ENCODE measurements around the gene SLC41A1. TPM values are rescaled to one million over a fixed set of nuclear protein-coding genes. Genes with fewer than 3 reads are reported as not detected.
"Not testable (repeated sequence)": the region's sequence is repeated elsewhere in the genome, so short reads cannot be mapped to it uniquely, and the experiment has no call there.

SLC41A1 gene
- total RNA-seq (2014; rRNA removed; shearing (Covaris generic)): 20.0 and 24.4 TPM in 2 replicates

DNA sequence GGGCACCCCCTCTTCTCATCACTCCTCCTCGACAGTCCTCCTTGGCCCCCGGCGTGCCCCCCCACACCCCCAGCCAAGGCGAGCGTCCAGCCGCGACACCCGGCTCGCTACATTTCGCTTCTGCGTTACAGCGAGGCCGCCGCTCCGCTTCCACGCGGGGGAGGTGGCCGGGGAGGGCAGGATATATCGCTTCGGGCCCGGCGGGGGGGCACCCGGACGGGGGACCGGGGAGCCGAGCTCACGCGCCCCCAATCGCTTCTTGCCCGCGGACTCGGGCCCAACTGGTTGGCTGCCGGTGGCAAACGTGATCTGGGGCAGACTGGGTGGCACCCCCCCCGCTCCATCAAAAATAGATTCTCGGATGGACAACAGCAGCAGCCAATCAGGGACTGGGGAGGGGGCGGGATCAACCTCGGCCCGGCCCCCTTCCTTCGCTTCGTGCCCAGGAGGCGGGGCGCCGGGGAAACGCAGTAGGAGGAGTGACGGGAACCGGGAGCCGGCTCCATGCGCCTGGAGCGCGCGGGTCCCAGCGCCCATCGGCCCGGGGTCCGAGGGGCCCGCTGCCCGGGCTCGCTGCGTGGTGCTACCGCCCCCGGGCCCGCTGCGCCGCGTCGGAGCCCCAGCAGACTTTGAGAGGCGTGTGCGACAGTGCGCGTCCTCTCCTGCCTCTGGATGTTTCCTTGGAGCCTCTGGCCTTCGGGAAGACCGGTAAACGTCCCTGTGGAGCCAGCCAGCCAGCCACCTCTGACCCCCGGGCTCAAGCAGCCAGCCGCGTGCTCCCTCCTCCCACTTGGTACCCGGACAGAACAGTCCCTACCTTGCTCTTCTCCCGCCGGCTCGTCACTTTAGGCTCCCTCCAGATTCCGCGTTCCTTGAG lies at the start of gene SLC41A1:
TSS of gene SLC41A1 (minus strand) at position 321 of the 877 bp plus-strand sequence. CDS start 2,757 bp downstream, outside the sequence.
- DNase-seq (ENCODE audit: low read depth): peak; percentile 88

DNA sequence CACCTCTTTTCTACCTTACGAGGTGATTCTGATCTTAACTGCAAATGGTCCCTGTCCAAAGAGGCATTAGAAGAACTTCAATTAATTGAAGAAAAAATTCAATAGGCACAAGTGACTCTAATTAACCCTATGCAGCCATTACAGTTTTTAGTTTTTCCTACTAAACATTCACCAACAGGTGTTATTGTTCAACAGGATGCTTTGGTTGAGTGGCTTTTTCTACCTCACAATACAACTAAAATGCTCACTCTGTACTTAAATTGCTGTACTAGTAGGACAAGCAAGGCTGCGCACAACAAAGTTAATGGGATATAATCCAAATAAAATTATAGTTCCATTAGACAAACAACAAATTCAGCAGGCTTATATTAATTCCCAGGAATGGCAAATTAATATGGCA lies 48.5 kb upstream of the SLC41A1 start:
- DNase-seq (ENCODE audit: low read depth): no peak

DNA sequence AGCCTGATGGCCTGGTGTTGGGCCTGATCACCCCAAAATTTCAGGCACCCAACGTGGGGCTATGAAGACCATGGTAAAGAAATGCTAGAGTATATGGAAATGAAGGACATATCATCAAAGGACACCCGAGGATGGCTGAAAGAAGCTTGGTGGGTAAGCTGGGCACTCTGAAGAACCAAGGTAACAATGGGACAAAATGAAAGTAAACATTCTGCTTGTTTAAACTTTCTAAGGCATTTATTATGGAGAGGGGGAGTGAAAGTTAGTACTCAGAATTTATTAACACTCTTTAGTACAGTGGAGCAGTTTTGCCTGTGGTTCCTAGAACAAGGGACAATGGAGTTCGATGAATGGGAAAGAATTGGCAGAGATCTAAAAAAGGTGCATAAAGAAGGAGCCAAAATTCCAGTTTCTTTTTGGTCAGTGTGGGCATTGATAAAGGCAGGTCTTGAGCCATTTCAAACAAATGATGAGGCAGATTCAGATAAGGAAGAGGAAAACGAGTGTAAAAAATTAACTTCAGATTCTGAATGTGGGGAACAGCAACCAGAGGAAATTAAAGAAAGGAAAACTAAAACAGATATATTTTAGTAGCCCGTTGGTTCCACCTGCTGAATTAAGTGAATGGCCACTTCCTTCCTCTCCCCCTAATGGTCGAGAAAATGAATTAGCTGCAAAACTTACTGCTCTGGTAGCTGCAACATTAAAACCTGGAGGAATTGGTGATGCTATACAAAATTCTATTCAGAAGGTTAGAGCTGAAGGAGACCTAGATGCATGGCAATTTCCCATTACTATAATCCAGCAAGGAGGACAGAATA lies 45.4 kb upstream of the SLC41A1 start:
- DNase-seq (ENCODE audit: low read depth): no peak

DNA sequence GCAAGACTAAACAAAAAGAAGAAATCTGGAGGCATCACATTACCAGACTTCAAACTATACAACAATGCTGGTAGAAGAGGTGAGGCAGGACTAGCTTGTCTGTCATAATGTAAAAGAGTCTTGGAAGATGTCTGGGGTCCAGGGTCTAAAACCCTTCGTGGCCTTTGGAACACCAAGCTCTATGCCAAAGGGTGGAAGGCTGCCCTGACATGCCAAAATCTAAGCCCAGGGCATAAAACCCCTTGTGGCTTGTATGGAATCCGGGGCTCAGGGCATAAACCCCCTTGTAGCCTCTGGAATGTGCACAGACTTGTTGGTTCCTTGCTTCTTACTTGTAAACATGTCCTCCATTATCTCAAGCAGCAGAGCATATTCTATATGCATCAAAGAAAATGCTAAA lies 44.5 kb upstream of the SLC41A1 start:
- not testable (repeated sequence) for DNase-seq (ENCODE audit: low read depth)

DNA sequence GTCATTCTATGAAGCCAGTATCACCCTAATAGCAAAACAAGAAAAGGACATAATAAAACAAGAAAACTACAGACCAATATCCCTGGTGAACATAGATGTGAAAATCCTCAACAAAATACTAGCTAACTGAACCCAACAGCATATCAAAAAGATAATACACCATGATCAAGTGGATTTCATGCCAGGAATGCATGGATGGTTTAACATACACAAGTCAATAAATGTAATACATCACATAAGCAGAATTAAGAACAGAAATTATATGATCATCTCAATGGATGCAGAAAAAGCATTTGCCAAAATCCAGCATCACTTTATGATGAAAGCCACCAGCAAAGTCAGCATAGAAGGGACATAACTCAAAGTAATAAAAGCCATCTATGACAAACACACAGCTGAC lies 43.4 kb upstream of the SLC41A1 start:
- no peak for DNase-seq (ENCODE audit: low read depth)

DNA sequence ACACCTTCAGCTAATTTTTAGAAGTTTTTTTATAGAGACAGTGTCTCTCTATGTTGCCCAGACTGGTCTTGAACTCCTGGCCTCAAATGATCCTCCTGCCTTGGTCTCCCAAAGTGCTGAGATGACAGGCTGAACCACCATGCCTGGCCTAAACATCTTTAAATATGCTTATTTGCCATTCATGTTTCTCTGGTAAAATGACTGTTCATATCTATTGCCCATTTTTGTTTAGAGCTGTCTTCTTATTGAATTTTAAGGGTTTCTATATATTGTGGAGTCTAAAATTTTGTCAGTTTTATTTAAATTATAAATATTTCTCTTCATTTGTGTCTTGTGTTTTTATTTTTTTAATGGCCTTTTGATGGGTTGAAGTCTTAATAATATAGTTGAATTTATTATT lies 40.0 kb upstream of the SLC41A1 start:
- DNase-seq (ENCODE audit: low read depth): no peak

DNA sequence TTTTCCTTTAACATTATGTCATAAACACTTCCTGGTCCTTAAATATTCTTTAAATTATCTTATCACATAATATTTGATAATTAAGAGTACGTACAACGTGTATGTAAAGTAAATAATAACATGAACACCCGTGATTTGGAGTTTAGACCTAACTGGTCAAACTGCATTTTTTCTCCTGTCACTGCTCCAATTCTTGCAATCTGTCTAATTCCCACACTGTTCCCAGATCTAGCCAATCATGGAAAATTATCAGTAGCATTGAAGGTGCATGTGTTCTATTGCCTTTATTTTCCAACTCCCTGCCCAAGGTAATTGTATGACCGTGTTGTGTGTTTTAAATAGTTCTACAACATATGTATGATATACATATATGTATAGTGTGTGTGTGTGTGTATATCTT lies 39.0 kb upstream of the SLC41A1 start:
- no peak for DNase-seq (ENCODE audit: low read depth)

DNA sequence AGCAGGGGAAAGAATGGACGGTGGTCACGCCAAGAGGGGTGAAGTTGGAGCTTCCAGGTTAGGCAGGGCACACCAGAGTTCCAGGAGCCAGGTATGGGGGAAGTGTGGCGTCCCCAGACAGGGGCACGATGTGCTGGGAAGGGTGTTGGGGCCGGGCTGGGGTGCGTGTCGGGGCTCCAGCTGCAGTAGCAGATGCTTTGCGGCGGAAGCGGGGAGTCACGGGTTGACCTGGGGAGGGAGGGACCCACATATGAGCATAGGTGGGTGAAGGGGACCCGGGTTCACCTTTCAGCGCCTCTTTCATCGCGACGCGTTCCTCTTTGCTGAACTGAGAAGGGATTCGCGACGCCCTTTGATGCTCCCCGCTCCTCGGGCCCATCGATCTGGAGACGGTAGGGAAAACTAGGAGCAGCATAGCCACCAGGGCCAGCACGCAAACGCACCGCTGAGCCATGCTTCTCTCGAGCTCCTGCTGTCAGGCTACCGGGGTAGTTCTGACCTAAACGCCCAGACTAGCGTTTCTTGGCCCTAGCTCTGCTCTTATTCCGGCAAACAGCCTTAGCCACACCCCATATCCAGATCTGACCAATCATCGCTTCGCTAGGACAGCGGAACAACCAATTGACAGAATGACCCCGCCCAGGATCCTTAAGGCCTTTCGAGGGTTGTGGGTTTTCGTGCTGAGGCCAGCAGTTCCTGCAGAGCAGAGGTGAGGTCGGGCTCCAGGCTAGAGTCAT lies 36.8 kb upstream of the SLC41A1 start, which contains the start of gene PM20D1:
TSS of gene PM20D1 (minus strand) at position 514 of the 737 bp plus-strand sequence. CDS start at position 454, 60 bp downstream.
- DNase-seq (ENCODE audit: low read depth): no peak

DNA sequence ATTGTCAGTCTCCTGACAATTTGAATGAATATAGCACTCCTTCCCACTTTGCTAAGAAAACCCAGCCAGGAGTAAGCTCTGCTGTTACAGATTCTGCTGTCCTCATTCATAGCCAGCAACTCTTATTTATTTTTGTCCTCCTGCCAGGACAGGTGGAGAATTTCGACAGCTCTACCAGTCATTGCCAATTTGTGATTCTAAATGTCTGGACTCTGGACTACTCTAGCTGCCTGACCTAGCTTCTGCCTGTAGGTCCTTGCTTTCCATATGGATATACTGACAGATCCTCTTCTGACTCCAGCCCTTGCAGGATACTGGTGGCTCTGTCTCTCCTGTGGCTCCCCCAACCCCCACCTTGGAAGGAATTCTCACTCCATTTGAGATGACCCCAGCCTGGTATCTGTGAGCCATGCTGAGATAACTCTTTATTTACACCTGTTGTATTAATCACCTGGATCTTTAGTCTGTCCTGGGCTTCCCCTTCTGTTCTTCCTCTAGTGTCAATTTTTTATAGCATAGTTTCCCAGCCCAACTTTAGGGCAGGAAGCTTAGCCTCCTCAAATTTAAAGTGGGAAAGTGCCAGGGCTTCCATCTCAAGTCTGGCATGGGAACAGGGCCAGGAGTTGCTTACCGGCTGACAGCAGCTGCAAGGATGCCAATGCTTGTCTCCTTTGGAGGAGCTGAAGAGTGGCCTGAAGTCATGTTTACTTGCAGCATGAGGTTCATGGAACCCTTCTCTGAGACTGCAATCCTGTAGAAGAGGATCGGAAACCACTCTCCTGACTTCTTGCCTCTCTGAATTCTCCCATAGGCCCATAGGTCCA lies 30.2 kb upstream of the SLC41A1 start:
- DNase-seq (ENCODE audit: low read depth): no peak

DNA sequence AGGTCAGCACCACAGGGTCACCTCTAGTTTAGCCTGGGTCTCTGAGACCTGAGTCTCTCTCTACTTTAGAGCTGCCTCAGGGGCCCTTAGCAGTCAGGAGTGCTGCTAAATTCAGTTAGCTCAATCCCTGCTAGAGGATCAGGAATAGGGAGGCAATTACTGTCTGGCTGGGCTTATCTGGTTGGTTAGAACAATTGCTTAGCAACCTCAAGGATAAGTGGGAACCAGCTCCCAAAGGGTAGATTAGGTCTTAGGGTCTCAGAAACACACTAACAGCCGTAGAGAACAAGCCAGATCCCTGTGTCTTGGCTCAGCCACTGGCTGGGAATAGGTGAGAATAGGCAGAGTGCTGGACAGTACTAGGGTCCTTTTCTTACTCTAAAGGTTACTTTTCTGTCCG lies 29.2 kb upstream of the SLC41A1 start:
- no peak for DNase-seq (ENCODE audit: low read depth)

DNA sequence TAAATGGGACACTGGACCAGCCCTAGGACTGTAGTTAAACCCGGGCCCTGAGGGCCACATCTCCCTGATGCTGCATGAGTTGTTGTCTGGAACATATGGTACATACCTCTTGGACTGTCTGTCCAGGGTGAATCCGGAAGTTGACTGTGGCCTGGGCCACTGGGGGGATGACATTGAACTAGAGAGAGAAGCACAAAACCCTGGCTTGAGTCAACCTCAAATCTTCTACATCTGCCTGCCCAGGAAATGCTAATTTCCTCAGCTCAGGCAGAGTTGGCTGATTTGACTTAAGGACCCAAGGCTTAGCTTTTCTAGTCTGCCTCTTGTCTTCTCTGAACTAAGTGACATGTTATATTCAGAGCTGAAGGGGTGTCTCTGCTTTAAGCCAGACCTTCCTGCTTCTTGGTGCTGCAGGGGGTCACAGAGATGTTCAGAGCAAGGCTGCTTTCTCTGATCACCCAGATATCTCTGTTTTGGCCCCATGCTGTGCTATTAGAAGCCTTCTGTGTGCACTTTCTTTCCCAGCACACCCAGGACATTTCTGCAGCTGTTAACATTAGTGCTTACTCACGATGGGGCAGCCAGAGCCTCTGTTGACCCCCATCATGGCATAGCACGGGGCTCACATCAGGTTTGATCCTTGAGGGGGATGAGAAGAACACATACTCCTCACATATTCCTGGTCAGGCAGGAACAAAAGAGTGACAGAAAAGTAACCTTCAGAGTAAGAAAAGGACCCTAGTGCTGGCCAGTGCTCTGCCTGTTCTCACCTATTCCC lies 27.3 kb upstream of the SLC41A1 start:
- no peak for DNase-seq (ENCODE audit: low read depth)

DNA sequence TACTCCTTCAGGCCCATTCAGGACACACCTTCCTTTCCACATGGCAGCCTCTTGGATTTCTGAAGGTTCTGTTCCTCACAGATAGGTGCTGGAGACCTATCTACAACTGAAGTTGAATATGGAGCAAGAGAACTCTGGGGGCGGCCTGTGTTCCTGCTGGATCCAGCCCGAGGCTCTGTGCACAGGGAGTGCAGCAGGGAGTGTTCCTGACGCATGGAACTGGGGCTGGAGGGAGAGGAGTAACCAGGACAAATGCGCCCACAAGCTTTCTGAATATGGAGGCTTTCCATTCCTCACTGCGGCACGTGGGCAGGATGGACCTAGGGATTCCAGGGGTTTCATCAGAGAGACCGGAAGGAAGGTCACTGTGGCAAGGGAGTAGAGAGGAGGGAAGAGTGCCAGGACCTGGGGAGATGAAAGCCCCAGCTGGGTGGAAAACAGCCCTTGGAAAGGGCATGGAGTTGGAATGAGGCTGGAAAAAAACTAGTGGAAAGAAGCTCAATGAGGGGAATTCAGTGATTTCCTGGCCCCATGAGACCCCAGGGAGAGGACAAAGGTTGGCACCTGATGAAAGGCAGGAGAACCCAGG lies 24.5 kb upstream of the SLC41A1 start:
- no peak for DNase-seq (ENCODE audit: low read depth)

DNA sequence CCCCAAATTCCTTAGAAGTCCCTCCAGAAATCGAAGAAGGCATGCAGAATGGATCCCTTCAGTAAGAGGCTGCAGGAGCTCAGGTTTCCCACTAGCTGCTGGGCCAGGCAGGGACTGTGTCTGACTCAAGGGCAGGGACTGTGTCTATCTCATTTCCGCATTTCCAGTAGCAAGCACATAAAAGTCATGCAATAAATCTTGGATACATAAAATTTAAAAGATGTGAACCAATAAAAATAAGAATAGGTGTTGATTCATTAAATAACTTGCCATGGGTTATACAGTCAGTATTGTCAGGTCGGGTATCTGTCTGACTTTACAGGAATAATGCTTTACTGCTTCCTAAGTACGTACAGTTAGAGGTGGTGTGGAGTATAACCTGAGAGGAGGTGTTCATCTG lies 21.8 kb upstream of the SLC41A1 start:
- no peak for DNase-seq (ENCODE audit: low read depth)

DNA sequence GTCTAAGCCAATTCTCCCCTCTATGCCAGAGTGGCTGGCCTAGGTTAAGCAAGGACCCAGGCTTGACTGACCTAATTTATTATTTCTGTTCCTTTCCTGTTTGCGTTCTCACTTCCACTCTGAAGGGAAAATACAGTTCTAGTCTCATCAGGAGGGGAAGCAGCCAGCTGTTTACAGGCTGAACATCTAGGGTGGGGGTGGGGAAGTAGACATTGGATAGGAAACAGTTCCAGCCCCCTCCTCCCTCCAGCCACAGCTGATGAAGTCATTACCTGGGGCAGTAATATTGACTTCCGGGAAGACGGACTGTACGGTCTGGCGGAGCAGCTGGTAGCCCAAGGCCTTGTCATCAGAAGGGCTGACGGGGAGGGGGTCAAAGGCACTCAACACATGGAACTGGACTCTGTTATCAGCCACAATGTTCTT lies 19.3 kb upstream of the SLC41A1 start:
- DNase-seq (ENCODE audit: low read depth): no peak

DNA sequence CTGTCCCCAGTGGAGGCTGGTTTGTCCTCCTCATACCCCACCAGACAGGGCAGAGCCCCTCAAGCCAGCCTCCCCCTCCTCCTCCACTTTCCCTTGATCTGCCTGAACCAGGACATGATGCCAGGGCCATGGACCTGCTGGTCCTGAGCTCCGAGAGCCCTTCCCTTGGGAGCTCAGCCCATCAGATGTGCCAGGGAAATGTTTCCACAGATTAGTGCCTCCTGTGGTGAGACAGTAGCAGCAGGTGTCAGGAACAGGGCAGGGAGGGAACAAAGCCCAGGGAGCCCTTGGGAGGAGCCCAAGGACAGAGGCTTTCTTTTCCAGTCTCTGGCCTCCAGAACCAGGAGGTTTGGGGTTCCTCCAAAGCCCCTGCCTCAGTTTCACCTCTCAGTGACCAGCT lies 14.6 kb upstream of the SLC41A1 start:
- DNase-seq (ENCODE audit: low read depth): no peak

DNA sequence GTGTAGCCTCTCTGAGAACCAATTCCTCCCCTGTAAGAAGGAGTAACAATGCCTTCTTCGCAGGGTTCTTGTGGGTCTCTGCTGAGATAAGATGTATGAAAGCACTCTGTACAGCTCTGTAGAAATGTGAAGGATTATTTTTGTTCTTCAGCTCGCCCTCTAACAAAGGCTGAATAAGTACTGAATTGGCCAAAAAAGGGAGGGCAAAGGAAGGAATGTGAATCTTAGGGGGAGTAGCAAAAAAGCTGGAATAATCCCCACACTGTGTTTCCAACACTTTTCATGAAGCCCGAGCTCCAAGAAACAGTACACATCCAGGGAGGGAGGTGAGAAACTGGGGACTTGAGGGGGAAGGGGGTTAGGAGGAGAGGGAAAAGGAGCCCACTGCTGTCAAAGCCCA lies 14.0 kb upstream of the SLC41A1 start:
- DNase-seq (ENCODE audit: low read depth): no peak

DNA sequence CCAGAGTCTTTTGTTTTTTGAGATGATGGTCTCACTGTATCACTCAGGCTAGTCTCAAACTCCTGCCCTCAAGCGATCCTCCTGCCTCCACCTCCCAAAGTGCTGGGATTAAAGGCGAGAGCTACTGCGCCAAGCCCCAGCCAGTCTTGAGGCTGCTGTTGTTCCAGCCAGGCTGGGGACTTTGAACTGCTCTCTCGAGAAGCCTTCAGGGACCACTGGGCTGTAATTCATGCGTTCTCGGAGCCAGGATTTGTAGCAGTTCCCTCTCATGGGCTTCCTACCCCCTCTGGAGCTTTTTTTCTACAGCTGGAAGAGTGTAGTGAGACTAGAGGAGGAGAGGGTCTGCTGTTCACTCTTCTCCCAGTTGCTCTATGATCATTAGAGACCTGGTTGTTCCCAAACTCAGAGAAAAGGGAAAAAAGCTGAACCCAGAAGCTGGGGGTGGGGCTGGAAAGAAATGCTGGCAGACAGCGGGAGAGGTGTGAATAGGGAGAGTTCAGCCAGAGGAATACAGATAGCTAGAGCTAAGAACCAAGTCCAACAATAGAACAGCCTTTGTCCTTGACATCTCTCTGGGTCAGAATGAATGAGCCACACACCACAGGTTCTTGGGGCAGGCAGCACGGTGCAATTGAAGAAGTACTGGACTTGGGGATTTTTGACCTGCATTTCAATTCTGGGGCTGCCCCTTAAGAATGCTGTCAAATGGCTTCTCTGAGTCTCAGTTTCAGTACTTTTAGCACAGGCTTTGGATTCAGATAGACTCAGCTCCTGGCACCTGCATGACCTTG lies 13.2 kb upstream of the SLC41A1 start:
- DNase-seq (ENCODE audit: low read depth): no peak

DNA sequence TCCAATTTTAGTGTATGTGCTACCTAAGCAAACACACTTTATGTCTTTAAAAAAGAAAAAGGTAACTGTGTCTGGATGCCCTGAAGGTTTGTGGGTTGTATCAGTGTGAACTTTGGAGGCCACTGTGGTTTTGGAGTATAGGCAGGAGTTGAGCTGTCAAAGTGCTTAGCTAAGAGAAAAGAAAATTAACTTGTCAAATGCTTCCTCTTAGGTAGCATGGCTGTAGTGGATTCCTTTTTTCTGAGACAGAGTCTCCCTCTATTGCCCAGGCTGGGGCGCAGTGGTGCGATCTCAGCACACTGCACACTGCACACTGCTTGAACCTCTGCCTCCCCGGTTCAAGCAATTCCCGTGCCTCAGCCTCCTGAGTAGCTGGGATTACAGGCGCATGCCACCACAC lies 11.2 kb upstream of the SLC41A1 start:
- DNase-seq (ENCODE audit: low read depth): peak; percentile 48

DNA sequence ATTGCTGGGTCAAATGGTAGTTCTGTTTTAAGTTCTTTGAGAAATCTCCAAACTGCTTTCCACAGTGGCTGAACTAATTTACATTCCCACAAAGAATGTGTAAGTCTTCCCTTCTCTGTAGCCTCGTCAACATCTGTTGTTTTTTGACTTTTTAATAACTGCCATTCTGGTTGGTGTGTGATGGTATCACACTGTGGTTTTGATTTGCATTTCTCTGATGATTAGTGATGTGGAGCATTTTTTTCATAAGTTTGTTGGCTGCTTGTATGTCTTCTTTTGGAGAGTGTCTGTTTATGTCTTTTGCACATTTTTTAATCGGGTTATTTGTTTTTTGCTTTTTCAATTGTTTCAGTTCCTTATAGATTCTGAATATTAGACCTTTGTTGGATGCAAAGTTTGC lies 10.3 kb upstream of the SLC41A1 start:
- peak; percentile 17 for DNase-seq (ENCODE audit: low read depth)
